Eye (tissue), 1 donor: ENCODE measurements around the gene KRT31.
"Not testable (repeated sequence)": the region's sequence is repeated elsewhere in the genome, so short reads cannot be mapped to it uniquely, and the experiment has no call there.

Source experiments
- DNase-seq: peaks from one replicate; pipeline ENCODE4 v3.0.0-alpha.2; 2015

Gene KRT31

GRCh38 chr17:41396996-41397660, at the start of gene KRT31:
Gene KRT31, minus strand, starts transcription at chr17:41397608. Its CDS starts 69 bp downstream, at chr17:41397539.
- no peak for DNase-seq

- no peak for DNase-seq
Measured at GRCh38 chr17:41446806-41447205, 49.4 kb upstream of the KRT31 start.

DNA sequence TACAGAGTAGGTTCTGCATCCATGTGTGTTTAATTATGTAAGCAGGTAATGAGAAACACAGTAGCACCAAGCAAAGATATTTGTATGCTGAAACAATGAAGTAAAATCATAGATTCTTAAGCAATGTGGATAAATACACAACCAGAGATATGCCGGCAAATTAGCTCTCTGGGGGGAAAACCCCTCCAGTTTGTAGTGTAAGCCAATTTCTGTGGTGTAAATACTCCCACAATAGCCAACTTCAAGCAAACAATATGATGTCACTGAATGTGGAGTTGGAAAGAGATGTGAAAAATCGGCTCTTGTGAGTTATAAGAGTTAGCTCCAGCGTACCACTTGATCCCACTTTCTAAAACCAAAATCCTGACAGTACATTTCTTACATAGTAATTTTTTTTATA, 47.2 kb upstream of the KRT31 start:
- no peak for DNase-seq

DNA sequence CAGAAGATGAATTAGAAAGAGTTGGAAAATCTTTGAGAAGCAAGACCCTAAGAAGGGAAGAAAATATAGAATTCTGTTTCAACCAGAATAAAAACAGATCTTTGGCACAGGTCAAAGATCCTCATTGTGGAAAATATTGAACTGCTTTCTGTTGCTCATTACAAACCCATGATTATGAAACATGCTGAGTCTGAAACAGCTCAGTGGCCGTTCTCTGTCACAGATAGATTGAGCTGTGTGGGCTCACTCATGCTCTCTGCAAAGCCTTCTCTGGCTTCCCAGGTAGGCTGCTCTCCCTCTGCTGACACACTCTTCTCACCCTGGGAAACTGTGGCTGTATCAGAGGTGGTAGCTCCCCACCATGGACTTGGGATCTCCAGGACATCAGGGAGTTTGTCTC, 46.8 kb upstream of the KRT31 start:
- DNase-seq, result no peak

DNA sequence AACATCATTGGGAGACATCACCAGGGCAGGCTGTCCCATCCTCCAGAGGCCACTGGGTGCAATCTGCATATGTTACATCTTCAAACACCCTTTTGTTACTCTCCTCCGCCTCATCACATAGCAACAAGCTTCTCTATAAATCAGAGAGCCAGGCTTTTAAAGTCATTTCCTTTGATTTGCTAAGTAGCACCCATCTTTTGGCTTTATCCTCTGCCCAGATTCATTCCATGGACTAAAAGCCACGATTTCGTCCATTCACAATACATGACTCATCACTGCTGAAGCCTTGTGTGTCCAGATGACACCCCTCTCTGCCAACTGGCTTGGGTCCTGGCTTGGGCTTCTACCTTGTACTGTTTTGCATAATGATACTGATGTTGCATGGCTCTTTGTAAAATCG, 45.3 kb upstream of the KRT31 start:
- DNase-seq, result no peak

GRCh38 chr17:41440531-41441033, 43.2 kb upstream of the KRT31 start, which contains the start of gene KRT38:
Gene KRT38, minus strand, starts transcription at chr17:41440983. Its CDS starts 62 bp downstream, at chr17:41440921.
- no peak for DNase-seq

DNA sequence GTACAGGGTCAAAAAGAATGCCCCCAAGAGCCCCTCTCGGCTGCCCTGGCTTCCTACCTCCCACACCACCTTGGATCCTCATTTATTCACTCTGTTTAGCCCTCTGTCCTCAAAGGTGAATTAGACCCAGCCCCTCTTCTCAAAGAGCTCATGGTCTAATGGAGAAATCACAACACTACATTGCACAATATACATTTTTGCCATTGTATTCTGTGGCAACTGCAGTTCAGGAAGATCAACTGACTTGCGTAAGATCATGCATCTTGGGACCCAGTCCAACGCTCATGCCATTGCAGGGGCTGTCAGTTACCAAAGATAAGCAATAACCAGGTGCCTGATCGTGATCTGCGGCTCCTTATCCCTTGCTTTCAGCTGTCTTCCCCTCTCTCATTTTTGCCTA, 42.0 kb upstream of the KRT31 start:
- DNase-seq, result no peak

DNA sequence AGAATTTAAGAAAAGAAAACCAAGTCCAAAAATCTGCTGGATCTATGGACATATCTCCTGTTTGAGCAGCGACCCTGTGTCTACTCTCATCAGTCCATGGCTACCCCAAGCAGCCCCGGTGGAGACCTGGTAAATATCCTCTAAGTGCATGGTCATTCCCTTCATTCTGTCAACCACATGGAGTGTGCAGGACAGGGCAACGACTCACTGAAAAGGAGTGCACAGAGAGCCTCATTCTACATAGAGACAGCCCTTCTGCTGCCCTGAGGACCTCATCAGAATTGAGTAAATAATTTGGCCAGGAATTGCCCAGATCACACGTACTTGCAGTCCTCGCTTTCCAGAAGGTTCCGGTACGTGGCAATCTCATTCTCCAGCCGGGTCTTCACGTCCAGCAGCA, 40.4 kb upstream of the KRT31 start:
- no peak for DNase-seq

DNA sequence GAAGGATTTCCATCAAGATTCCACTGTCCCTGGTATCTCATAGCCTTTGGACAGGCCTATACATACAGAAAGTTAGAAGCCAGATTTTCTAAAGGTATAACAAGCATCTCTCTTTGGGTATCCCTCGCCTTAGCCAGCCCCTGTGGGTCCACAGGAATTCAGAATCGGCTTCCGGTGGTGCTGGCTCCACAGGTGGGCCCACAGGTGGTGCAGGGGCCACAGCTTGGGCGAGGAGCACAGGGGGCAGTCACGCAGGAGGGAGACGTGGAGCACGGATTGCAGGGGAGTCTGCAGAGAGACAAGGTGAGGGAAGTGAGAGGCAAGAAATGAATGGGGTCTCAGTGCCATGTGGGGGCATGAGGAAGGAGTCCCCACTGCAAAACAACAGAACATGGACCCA, 39.8 kb upstream of the KRT31 start:
- no peak for DNase-seq

GRCh38 chr17:41434415-41434814, 37.0 kb upstream of the KRT31 start:
- DNase-seq, result no peak

- DNase-seq, result peak; percentile 16
Measured at GRCh38 chr17:41434005-41434404, 36.6 kb upstream of the KRT31 start.

DNA sequence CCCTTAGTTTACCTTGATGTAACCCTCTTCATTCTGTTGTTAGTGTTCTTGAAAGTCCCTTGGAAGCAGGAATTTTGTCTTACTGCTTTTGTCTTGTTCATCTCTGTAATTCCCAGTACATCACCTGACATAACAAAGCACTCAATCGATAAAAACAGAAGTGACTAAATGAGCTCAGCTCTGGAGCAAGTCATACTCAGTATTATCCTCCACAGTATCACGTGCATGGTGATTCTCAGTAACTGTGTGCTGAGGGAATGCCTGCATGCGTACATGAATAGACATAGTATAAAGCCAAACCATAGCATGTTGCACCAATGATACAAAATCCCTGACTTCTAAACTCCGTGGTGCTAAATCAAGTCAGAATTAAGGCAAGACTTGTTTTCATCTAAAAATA, 36.2 kb upstream of the KRT31 start:
- peak; percentile 32 for DNase-seq

- DNase-seq, result not testable (repeated sequence)
Measured at GRCh38 chr17:41430376-41430775, 33.0 kb upstream of the KRT31 start.

DNA sequence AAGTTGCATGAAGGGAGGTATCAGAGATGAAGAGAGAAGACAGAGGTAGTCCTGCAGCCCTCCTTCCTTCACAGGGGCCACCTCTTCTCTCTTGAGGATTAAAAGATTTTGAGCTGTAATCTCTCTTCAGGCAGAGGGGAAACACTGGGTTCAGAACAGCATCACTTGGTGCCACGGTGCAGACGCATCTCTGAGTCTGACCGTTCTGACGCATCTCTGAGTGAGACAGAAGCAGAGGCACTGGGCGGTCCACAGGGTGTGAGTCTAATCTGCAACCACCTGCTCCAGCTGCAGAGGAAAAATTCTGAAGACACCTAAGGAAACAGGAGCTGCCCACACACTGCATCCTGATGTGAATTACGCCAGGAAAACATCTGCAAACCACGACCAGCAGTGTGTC, 32.3 kb upstream of the KRT31 start:
- no peak for DNase-seq

GRCh38 chr17:41428591-41429291, 31.3 kb upstream of the KRT31 start:
- DNase-seq, result peak; percentile 18

- no peak for DNase-seq
Measured at GRCh38 chr17:41424111-41424635, 26.8 kb upstream of the KRT31 start, which contains the start of gene KRT37. Gene KRT37, minus strand, starts transcription at chr17:41424585. Its CDS starts 62 bp downstream, at chr17:41424523.

GRCh38 chr17:41422586-41422985, 25.2 kb upstream of the KRT31 start:
- DNase-seq, result not testable (repeated sequence)

DNA sequence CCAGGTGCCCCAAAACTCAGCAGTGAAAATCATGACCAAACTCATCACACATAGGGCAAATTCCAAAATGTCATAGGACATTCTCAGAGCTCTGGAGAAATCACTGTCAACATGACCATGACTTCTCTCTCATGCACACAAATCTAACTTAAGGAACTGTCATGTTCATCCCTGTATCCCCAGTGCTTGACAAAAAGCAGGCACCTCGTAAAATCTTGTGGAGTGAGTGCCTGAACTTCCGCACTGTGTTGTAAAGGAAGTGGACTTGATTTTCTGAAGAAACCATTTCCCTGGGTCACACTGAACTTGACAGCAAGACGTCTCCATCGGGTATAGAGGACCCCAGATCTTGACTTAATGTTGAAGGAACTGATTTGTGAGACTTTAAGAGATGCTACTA, 24.2 kb upstream of the KRT31 start:
- no peak for DNase-seq

DNA sequence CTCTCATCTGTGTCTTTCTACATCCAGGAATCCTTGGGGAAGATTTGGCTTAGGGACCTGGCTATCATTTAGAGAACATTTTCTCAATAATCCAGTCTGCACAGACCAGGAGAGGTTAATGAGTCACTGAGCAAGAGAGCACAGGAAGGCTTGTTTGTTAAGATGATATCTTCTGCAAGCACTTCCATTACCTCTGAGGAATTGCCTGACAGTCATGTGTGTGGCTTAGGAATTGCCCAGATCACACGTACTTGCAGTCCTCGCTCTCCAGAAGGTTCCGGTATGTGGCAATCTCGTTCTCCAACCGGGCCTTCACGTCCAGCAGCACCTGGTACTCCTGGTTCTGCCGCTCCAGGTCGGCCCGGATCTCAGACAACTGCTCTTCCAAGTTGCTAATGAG, 23.7 kb upstream of the KRT31 start:
- DNase-seq, result no peak

DNA sequence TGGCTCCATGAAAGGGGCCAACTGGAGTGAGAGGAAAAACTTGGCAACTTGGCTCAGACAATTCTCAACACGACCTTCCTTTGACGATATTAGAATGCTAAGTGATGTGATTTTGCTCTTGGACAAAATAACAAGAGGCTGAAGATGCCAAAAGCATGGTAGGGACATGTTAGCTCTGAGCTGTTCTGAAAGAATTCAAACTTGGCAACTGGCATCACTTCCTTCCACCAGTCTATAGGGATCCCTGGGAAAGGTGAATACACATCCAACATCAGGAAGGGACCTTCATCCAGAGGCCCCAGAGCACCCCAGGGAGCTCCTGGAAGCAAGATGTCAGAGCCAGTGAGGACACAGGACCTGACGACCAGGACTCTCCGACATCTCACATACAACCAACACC, 22.7 kb upstream of the KRT31 start:
- no peak for DNase-seq

- DNase-seq, result no peak
Measured at GRCh38 chr17:41419716-41420115, 22.3 kb upstream of the KRT31 start.

GRCh38 chr17:41418116-41418860, 20.9 kb upstream of the KRT31 start:
- DNase-seq, result no peak

DNA sequence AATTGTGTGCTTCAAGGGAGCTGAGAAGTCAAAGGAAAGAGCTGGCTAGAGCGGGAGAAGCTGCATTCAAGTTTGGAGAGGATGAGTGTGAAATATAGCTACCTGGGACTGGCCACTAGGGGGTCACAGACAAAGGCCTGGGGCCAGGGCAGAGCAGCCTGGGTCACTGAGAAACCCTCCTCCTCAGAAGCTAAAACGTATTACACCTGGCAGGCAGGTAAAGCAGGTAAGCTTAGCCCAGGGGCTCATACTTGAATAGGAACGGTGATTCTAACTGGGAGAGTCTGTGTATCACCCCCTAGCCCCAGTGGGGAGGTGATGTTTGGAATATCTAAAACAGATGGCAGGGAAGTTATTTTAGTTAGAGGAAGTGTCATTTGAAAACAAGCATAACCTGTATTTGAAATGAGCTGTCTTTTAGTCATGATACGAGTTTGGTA, 20.2 kb upstream of the KRT31 start:
- no peak for DNase-seq
